ENCODE data around the gene C1orf210. TPM values are rescaled to one million over a fixed set of nuclear protein-coding genes. Genes with fewer than 3 reads are reported as not detected.

C1orf210 gene
- total RNA-seq, 1 experiment from 2014 or later = not detected

GRCh38 chr1:43313771-43314170, 28.4 kb upstream of the C1orf210 start:
- in situ Hi-C loops (cut with HindIII; ENCODE audit: low sequenced_read_pairs) = no loop called here
- no peak for DNase-seq (ENCODE audit: low spot score)

DNA sequence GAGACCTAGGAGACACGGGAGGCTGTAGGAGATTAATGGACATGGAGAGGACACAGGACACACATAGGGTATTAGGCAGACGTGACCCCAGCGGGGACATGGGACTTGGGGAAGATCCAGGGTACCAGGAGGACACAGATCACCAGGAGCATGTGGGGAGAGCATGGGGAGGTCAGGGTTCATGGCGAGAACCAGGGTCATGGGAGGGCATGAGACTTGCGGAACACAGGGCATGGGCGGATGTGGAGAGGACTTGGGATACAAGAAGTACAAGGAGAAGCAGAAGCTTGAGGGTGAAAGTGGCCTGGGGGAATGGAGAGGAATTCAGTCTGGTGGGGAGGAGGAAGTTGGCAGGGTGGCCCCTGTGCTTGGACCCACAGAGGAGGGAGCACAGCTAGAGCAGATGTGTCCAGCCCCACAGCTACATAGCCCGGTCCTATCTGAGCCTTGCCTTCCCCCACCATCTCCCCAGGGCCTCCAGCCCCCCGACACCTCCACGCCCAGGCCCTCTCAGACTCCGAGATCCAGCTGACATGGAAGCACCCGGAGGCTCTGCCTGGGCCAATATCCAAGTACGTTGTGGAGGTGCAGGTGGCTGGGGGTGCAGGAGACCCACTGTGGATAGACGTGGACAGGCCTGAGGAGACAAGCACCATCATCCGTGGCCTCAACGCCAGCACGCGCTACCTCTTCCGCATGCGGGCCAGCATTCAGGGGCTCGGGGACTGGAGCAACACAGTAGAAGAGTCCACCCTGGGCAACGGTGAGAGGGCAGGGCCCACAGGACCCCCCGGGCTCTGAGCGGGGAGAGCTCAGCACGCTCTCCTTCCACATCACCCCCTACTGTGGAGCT, 27.5 kb upstream of the C1orf210 start:
- in situ Hi-C loops (cut with HindIII; ENCODE audit: low sequenced_read_pairs) = no loop called here

DNA sequence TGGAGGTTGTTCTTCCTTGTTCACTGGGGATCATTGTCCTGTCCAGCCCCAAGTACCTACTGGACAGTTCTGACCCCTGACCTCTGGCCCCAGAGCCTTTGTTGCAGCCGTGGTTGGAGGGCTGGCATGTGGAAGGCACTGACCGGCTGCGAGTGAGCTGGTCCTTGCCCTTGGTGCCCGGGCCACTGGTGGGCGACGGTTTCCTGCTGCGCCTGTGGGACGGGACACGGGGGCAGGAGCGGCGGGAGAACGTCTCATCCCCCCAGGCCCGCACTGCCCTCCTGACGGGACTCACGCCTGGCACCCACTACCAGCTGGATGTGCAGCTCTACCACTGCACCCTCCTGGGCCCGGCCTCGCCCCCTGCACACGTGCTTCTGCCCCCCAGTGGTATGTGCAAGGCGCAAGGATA, 26.8 kb upstream of the C1orf210 start:
- no peak for DNase-seq (ENCODE audit: low spot score)
- in situ Hi-C loops (cut with HindIII; ENCODE audit: low sequenced_read_pairs) = no loop called here

More for the DNA sequence above, 27.5 kb upstream of the C1orf210 start:
- DNase-seq (ENCODE audit: low spot score) = no peak

DNA sequence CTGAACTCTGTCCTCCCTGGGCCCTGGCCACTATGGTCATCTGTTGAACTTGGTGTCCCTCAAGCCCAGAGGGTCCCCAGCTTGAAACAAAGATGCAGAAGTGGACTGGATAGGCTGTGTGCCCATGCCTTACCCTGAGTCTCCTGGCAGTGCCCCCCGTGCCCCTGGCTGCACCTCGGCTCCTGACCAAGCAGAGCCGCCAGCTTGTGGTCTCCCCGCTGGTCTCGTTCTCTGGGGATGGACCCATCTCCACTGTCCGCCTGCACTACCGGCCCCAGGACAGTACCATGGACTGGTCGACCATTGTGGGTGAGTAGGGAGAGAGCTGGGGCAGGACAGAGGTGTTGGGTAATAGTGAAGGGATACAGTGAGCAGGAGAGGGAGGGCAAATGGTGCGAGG, 26.1 kb upstream of the C1orf210 start:
- in situ Hi-C loops (cut with HindIII; ENCODE audit: low sequenced_read_pairs) = no loop called here
- no peak for DNase-seq (ENCODE audit: low spot score)

DNA sequence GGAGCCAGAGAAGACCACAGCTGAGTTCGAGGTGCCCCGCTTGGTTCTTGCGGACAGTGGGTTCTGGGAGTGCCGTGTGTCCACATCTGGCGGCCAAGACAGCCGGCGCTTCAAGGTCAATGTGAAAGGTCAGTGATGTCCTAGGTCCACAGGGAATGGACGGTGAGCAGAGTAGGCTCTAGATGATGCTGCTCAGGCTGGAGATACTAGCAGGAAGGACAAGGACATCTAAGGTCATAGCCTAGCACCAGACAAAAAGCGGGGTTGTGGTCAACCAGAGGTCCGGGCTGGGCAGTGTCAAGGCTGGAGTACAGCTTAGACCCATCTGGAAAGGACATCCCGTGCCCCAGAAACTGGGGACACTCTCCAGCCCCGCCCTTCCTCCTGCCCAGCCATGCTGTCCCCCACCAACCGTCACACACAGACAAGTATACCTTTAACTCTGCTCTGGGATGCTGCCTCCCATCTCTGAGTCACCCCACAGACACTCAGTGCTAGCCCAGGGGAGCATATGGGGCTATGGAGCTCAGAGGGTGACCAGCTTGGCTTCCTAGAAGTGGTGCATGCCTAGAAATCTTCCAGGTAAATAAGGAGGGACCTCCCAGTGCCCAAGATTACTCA, 24.1 kb upstream of the C1orf210 start:
- in situ Hi-C loops (cut with HindIII; ENCODE audit: low sequenced_read_pairs) = no loop called here
- no peak for DNase-seq (ENCODE audit: low spot score)

DNA sequence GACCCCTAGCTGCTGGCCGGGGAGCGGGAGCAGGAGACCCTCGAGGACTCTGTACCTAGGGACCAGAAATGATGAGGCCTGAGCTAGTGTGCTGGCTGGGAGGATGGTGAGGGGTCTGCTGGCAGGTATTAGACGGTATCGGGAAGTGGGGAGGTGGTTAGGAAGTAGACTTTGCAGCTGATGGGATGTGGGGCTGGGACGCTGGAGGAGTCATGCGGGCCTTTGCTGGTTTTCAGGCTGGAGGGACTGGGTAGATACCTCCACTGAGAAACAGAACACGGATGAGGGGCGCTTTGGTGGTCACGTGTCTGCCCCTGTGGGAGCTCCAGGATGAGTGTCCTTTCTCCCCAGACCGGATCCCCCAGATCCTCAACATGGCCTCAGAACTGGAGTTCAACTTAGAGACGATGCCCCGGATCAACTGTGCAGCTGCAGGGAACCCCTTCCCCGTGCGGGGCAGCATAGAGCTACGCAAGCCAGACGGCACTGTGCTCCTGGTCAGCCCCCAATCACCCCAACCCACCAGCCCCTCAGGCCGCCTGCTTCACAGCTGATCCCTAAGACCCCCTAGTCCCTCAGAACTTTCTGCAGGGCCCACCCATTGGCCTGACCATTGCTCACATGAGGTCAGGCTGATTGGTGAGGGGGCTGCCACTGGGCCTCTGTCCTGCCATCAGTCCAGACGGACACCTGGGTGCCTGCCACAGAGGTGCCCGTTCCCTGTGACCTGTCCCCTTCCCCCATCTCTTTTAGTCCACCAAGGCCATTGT, 23.4 kb upstream of the C1orf210 start:
- DNase-seq (ENCODE audit: low spot score) = no peak
- in situ Hi-C loops (cut with HindIII; ENCODE audit: low sequenced_read_pairs) = no loop called here

- in situ Hi-C loops (cut with HindIII; ENCODE audit: low sequenced_read_pairs) = no loop called here
- no peak for DNase-seq (ENCODE audit: low spot score)
These were observed 22.2 kb upstream of the C1orf210 start for GRCh38 chr1:43307458-43308158.

- in situ Hi-C loops (cut with HindIII; ENCODE audit: low sequenced_read_pairs) = no loop called here
- no peak for DNase-seq (ENCODE audit: low spot score)
These were observed 21.5 kb upstream of the C1orf210 start for GRCh38 chr1:43306688-43307457.

GRCh38 chr1:43305926-43306687, 20.7 kb upstream of the C1orf210 start:
- in situ Hi-C loops (cut with HindIII; ENCODE audit: low sequenced_read_pairs) = no loop called here

GRCh38 chr1:43305461-43305860, 20.1 kb upstream of the C1orf210 start:
- DNase-seq (ENCODE audit: low spot score) = no peak
- in situ Hi-C loops (cut with HindIII; ENCODE audit: low sequenced_read_pairs) = no loop called here

More at GRCh38 chr1:43305926-43306687, 20.7 kb upstream of the C1orf210 start:
- no peak for DNase-seq (ENCODE audit: low spot score)

DNA sequence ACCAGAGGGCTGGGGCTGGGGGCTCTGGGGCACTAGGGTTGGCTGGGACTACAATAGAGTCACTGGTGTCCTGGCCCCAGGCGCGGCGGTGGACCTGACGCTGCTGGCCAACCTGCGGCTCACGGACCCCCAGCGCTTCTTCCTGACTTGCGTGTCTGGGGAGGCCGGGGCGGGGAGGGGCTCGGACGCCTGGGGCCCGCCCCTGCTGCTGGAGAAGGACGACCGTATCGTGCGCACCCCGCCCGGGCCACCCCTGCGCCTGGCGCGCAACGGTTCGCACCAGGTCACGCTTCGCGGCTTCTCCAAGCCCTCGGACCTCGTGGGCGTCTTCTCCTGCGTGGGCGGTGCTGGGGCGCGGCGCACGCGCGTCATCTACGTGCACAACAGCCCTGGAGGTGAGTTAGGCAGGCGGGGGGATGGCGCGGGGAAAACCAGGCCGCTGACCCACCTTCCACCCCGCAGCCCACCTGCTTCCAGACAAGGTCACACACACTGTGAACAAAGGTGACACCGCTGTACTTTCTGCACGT, 19.5 kb upstream of the C1orf210 start:
- DNase-seq (ENCODE audit: low spot score) = no peak
- in situ Hi-C loops (cut with HindIII; ENCODE audit: low sequenced_read_pairs) = no loop called here

- in situ Hi-C loops (cut with HindIII; ENCODE audit: low sequenced_read_pairs) = no loop called here
- DNase-seq (ENCODE audit: low spot score) = no peak
These were observed 18.9 kb upstream of the C1orf210 start for GRCh38 chr1:43304314-43304681.

DNA sequence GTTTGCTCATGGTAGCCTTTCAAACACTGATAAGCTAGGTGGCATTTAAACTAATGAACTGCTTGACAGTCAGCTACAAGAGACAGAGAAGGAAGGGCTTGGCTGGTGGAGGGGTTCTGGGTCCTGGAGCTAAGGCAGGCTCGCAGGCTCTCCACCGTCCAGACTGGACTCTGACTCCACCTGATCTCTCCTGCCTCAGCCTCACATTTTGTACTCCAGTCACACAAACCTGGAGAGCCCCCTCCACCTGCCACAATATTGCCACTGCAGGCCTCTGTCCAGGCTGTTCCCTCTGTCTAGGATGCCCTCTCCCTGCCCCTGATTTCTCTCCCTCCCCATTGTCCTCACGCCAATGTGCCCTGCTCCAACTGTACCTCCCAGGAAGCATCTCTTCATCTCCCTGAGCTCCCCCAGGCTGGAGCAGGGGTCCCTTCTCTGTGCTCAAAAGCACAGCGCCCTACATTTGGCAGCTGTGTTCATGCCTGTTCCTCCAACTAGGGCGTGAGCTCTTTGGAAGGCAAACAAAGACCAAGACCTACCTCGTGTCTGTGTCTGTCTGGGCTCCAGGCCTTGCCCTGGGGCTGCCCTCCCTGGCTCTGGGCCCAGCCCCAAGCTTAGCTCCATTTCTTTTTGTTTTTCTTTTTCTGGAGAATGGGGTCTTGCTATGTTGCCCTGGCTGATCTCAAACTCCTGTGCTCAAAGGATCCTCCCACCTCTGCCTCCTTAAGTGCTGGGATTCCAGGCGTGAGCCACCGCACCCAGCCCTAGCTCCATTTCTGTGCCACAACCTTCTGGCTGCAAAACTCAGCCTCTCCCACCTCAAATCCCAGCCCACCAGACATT, 18.3 kb upstream of the C1orf210 start:
- no peak for DNase-seq (ENCODE audit: low spot score)
- in situ Hi-C loops (cut with HindIII; ENCODE audit: low sequenced_read_pairs) = no loop called here

- in situ Hi-C loops (cut with HindIII; ENCODE audit: low sequenced_read_pairs) = no loop called here
These were observed 17.5 kb upstream of the C1orf210 start for GRCh38 chr1:43302721-43303470.

DNA sequence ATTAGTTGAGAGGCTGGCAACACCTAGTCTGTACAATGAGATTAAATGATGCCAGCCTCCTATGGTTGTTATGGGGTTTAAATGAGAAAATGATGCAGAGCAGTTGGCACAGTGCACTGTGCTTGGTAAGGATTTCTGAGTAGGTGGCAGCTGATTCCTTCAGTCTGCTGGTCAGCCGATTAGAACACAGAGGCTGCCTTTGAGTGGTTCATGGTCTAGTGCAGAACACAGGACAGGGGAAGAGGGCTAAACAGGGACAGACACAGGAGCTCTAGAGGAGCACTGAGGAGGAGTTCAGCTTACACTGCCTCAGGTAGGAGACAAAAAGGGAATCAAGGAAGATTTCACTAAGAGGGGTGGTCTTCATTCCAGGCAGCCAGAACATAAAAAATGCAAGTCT, 16.8 kb upstream of the C1orf210 start:
- in situ Hi-C loops (cut with HindIII; ENCODE audit: low sequenced_read_pairs) = no loop called here
- no peak for DNase-seq (ENCODE audit: low spot score)

More at GRCh38 chr1:43302721-43303470, 17.5 kb upstream of the C1orf210 start:
- no peak for DNase-seq (ENCODE audit: low spot score)

GRCh38 chr1:43300378-43301094, 15.2 kb upstream of the C1orf210 start, which contains the start of gene TIE1:
Gene TIE1, plus strand, starts transcription at chr1:43300982. Its CDS starts 90 bp downstream, at chr1:43301072.
- DNase-seq (ENCODE audit: low spot score) = no peak

More at GRCh38 chr1:43300378-43301094, 15.2 kb upstream of the C1orf210 start, which contains the start of gene TIE1:
- in situ Hi-C loops (cut with HindIII; ENCODE audit: low sequenced_read_pairs) = no loop called here
